ENCODE measurements around the gene METTL4.

Gene METTL4, protein sequence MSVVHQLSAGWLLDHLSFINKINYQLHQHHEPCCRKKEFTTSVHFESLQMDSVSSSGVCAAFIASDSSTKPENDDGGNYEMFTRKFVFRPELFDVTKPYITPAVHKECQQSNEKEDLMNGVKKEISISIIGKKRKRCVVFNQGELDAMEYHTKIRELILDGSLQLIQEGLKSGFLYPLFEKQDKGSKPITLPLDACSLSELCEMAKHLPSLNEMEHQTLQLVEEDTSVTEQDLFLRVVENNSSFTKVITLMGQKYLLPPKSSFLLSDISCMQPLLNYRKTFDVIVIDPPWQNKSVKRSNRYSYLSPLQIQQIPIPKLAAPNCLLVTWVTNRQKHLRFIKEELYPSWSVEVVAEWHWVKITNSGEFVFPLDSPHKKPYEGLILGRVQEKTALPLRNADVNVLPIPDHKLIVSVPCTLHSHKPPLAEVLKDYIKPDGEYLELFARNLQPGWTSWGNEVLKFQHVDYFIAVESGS

GRCh38 chr18:2571200-2572170 lies at the start of gene METTL4, which contains the start of gene NDC80:
Gene METTL4, minus strand, starts transcription at chr18:2571505. Its CDS starts 4,289 bp downstream, at chr18:2567216.
Gene NDC80, plus strand, starts transcription at chr18:2571557. Its CDS starts 1,429 bp downstream, at chr18:2572986.
- peak within 1 kb of the TSS; percentile 97 for H3K4me3 ChIP-seq (ENCODE audit: low read length)
- peak within 1 kb of the TSS; percentile 98 for H3K27ac ChIP-seq (ENCODE audit: low read length)
- no peaks in the 10 kb centered on the region for H3K9me3 ChIP-seq (ENCODE audit: control insufficient read depth, low read depth, low read length)
- H3K27me3 ChIP-seq (ENCODE audit: control insufficient read depth, insufficient read depth, low read length), result no peaks in the 10 kb centered on the region
- H3K9ac ChIP-seq (ENCODE audit: low read length), result peak within 1 kb of the TSS; percentile 97
- H3K4me1 ChIP-seq (ENCODE audit: control insufficient read depth, low read depth, low read length), result peaks cover 13% of the 10 kb centered on the region
- H3K36me3 ChIP-seq (ENCODE audit: control insufficient read depth, low read depth, low read length), result peaks cover 27% of the 10 kb centered on the region

DNA sequence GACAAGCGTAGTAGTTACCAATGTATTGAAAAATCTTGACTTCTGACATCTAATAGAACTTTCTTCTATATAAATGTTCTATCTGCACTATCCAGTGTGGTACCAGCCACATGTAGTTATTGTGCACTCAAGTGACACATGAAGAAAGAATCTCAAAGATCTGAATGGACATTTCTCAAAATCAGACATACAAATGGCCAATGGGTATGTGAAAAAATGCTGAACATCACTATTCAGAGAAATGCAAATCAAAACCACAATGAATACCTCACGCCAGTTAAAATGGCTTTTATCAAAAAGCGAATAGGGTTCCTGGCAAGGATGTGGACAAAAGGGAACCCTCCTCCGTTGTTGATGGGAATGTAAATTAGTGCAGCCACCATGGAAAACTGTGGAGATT lies 46.7 kb upstream of the METTL4 start:
- H3K9ac ChIP-seq (ENCODE audit: low read length), result no peak overlapping the region
- no peaks in the 10 kb centered on the region for H3K4me1 ChIP-seq (ENCODE audit: control insufficient read depth, low read depth, low read length)
- H3K27me3 ChIP-seq (ENCODE audit: control insufficient read depth, insufficient read depth, low read length), result no peaks in the 10 kb centered on the region
- no peak overlapping the region for H3K4me3 ChIP-seq (ENCODE audit: low read length)
- no peak overlapping the region for H3K27ac ChIP-seq (ENCODE audit: low read length)
- no peaks in the 10 kb centered on the region for H3K9me3 ChIP-seq (ENCODE audit: control insufficient read depth, low read depth, low read length)
- peaks cover 24% of the 10 kb centered on the region for H3K36me3 ChIP-seq (ENCODE audit: control insufficient read depth, low read depth, low read length)

DNA sequence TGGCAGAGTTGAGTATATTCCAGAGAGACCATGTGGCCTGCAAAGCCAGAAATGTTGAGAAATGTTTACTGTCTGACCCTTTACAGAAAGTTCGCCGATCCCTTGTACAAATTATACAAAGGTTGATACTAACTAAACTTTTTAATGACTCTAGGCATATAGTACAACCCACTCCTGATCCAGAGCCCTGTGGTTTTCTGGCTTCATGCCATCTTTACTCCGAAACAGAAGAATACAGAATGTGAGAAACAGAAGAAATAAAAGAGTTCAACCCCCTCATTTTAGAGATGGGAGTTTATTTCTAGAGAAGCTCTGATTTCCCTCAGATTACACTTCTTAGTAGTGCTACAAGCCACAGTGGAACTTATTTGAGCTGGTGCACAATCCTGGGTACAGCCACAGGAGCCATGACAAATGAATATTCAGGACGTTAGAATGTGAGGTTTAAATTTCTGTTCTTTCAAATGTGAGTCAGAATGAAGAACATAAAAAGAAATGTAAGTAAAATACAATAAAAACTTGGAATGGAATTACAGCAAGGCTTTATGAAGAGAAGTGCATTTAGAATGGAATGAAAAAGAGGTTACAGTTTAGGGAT lies 46.2 kb upstream of the METTL4 start:
- Histone ChIP-seq H3K9me3 (ENCODE audit: control insufficient read depth, low read depth, low read length) (no peaks in the 10 kb centered on the region), H3K9ac (ENCODE audit: low read length) (no peak overlapping the region), H3K4me3 (ENCODE audit: low read length) (no peak overlapping the region), H3K27ac (ENCODE audit: low read length) (no peak overlapping the region), H3K4me1 (ENCODE audit: control insufficient read depth, low read depth, low read length) (no peaks in the 10 kb centered on the region), H3K27me3 (ENCODE audit: control insufficient read depth, insufficient read depth, low read length) (no peaks in the 10 kb centered on the region), H3K36me3 (ENCODE audit: control insufficient read depth, low read depth, low read length) (peaks cover 29% of the 10 kb centered on the region)

DNA sequence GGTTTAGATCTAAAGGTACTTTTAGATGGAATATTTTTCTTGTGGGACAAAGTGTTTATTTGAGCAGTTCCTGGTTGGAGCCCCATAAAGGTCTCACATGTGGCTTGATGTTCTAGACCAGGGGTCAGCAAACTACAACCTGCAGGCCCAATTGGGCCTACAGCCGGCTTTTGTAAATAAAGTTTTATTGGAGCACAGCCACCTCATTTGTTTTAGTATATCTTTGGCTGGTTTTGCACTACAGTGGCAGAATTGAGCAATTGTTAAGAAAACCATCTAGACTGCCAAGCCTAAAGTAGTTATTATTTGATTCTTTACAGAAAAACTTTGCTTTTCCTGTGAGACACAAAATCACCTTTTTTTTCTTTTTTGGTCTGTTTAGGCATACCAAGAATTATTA lies 41.7 kb upstream of the METTL4 start:
- Histone ChIP-seq H3K4me1 (ENCODE audit: control insufficient read depth, low read depth, low read length) (no peaks in the 10 kb centered on the region), H3K9ac (ENCODE audit: low read length) (no peak overlapping the region), H3K9me3 (ENCODE audit: control insufficient read depth, low read depth, low read length) (no peaks in the 10 kb centered on the region), H3K36me3 (ENCODE audit: control insufficient read depth, low read depth, low read length) (peaks cover 67% of the 10 kb centered on the region), H3K27ac (ENCODE audit: low read length) (no peak overlapping the region), H3K4me3 (ENCODE audit: low read length) (no peak overlapping the region), H3K27me3 (ENCODE audit: control insufficient read depth, insufficient read depth, low read length) (no peaks in the 10 kb centered on the region)

GRCh38 chr18:2610549-2610948 lies 39.2 kb upstream of the METTL4 start:
- Histone ChIP-seq H3K9me3 (ENCODE audit: control insufficient read depth, low read depth, low read length) (no peaks in the 10 kb centered on the region), H3K9ac (ENCODE audit: low read length) (no peak overlapping the region), H3K4me3 (ENCODE audit: low read length) (no peak overlapping the region), H3K4me1 (ENCODE audit: control insufficient read depth, low read depth, low read length) (no peaks in the 10 kb centered on the region), H3K27ac (ENCODE audit: low read length) (no peak overlapping the region), H3K36me3 (ENCODE audit: control insufficient read depth, low read depth, low read length) (peaks cover 76% of the 10 kb centered on the region), H3K27me3 (ENCODE audit: control insufficient read depth, insufficient read depth, low read length) (no peaks in the 10 kb centered on the region)

GRCh38 chr18:2609604-2610003 lies 38.3 kb upstream of the METTL4 start:
- peaks cover 67% of the 10 kb centered on the region for H3K36me3 ChIP-seq (ENCODE audit: control insufficient read depth, low read depth, low read length)

GRCh38 chr18:2606335-2606734 lies 35.0 kb upstream of the METTL4 start:
- Histone ChIP-seq H3K27me3 (ENCODE audit: control insufficient read depth, insufficient read depth, low read length) (no peaks in the 10 kb centered on the region), H3K9me3 (ENCODE audit: control insufficient read depth, low read depth, low read length) (no peaks in the 10 kb centered on the region), H3K9ac (ENCODE audit: low read length) (no peak overlapping the region), H3K36me3 (ENCODE audit: control insufficient read depth, low read depth, low read length) (peaks cover 69% of the 10 kb centered on the region), H3K27ac (ENCODE audit: low read length) (no peak overlapping the region), H3K4me3 (ENCODE audit: low read length) (no peak overlapping the region), H3K4me1 (ENCODE audit: control insufficient read depth, low read depth, low read length) (no peaks in the 10 kb centered on the region)

More at GRCh38 chr18:2609604-2610003, 38.3 kb upstream of the METTL4 start:
- H3K27ac ChIP-seq (ENCODE audit: low read length), result no peak overlapping the region
- no peak overlapping the region for H3K4me3 ChIP-seq (ENCODE audit: low read length)
- H3K9ac ChIP-seq (ENCODE audit: low read length), result no peak overlapping the region
- H3K27me3 ChIP-seq (ENCODE audit: control insufficient read depth, insufficient read depth, low read length), result no peaks in the 10 kb centered on the region
- no peaks in the 10 kb centered on the region for H3K4me1 ChIP-seq (ENCODE audit: control insufficient read depth, low read depth, low read length)
- no peaks in the 10 kb centered on the region for H3K9me3 ChIP-seq (ENCODE audit: control insufficient read depth, low read depth, low read length)

DNA sequence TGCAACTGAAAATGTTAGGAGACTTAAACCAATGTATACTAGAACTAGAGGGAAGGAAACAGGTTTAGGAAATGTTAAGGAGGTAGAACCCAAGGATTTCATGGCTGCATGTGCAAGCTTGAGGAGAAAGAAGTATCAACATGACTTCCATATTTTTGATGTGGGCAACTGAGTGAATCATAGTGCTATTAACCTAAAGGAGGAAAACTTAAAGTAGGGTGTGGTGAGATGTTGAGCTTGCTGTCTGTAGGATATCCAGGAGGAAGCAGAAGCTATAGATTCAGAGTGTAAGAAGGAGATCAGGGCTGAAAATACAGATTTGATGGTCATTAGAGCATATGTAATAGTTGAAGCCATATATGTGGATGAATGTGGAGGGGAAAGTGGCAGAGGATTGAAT lies 31.5 kb upstream of the METTL4 start:
- H3K27ac ChIP-seq (ENCODE audit: low read length), result no peak overlapping the region
- H3K9ac ChIP-seq (ENCODE audit: low read length), result no peak overlapping the region
- H3K9me3 ChIP-seq (ENCODE audit: control insufficient read depth, low read depth, low read length), result no peaks in the 10 kb centered on the region
- H3K4me3 ChIP-seq (ENCODE audit: low read length), result no peak overlapping the region
- H3K36me3 ChIP-seq (ENCODE audit: control insufficient read depth, low read depth, low read length), result peaks cover 69% of the 10 kb centered on the region
- H3K27me3 ChIP-seq (ENCODE audit: control insufficient read depth, insufficient read depth, low read length), result no peaks in the 10 kb centered on the region
- no peaks in the 10 kb centered on the region for H3K4me1 ChIP-seq (ENCODE audit: control insufficient read depth, low read depth, low read length)

DNA sequence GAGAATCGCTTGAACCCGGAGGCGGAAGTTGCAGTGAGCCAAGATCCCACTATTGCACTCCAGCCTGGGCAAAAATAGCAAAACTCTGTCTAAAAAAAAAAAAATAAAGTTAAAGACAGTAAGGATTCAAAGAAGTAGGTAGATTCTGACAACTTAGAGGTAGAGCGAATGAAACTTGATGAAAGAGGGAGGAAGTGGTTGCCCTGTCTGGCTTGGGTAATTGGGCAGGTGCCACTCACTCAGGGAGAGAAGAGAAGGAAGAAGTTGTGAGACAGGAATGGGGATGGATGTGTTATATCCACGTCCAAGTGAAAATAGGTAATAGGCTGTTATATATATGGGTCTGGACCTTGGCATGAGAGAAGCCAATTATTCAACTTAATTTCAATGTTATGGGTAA lies 26.3 kb upstream of the METTL4 start:
- Histone ChIP-seq H3K9ac (ENCODE audit: low read length) (no peak overlapping the region), H3K36me3 (ENCODE audit: control insufficient read depth, low read depth, low read length) (peaks cover 73% of the 10 kb centered on the region), H3K9me3 (ENCODE audit: control insufficient read depth, low read depth, low read length) (no peaks in the 10 kb centered on the region), H3K4me1 (ENCODE audit: control insufficient read depth, low read depth, low read length) (no peaks in the 10 kb centered on the region), H3K27ac (ENCODE audit: low read length) (no peak overlapping the region), H3K4me3 (ENCODE audit: low read length) (no peak overlapping the region), H3K27me3 (ENCODE audit: control insufficient read depth, insufficient read depth, low read length) (no peaks in the 10 kb centered on the region)

- no peak overlapping the region for H3K27ac ChIP-seq (ENCODE audit: low read length)
- peaks cover 90% of the 10 kb centered on the region for H3K36me3 ChIP-seq (ENCODE audit: control insufficient read depth, low read depth, low read length)
- H3K4me3 ChIP-seq (ENCODE audit: low read length), result no peak overlapping the region
Observed at GRCh38 chr18:2590303-2590702, 19.0 kb upstream of the METTL4 start.

More at GRCh38 chr18:2590303-2590702, 19.0 kb upstream of the METTL4 start:
- no peaks in the 10 kb centered on the region for H3K4me1 ChIP-seq (ENCODE audit: control insufficient read depth, low read depth, low read length)
- no peak overlapping the region for H3K9ac ChIP-seq (ENCODE audit: low read length)
- no peaks in the 10 kb centered on the region for H3K9me3 ChIP-seq (ENCODE audit: control insufficient read depth, low read depth, low read length)
- H3K27me3 ChIP-seq (ENCODE audit: control insufficient read depth, insufficient read depth, low read length), result no peaks in the 10 kb centered on the region
